ENCODE data around the gene FBXW4.

FBXW4 gene

DNA sequence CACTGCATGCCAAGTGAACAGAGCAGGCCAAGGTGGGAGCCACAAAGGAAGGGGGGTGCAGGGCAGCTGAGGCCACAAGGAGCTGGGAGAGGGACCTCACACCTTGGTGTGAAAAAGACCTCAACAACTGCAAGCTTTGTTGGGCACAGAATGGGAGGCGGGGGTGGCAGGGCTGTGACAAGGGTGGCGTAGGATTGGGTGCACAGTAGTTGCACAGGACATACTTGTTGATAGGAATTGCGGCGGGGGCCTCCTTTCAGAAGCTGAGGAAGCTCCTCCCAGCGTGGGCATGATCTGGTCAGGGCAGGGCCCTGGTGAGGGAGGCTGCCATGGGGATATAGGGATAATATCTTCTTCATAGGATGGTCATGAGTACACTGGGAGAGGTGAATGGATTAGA, 132.7 kb downstream of the FBXW4 start:
- H3K4me1 Mint-ChIP-seq: peaks cover 7% of the 10 kb centered on the region
- H3K27me3 Mint-ChIP-seq: peaks cover 21% of the 10 kb centered on the region
- DNase-seq (ENCODE audit: low spot score in 2 of 2): no peak
- no peaks in the 10 kb centered on the region for H3K9me3 Mint-ChIP-seq
- ATAC-seq (ENCODE audit: low read depth): no peak
- no peak overlapping the region for H3K4me3 Mint-ChIP-seq
- H3K36me3 Mint-ChIP-seq: no peaks in the 10 kb centered on the region
- no peak overlapping the region for H3K27ac Mint-ChIP-seq

DNA sequence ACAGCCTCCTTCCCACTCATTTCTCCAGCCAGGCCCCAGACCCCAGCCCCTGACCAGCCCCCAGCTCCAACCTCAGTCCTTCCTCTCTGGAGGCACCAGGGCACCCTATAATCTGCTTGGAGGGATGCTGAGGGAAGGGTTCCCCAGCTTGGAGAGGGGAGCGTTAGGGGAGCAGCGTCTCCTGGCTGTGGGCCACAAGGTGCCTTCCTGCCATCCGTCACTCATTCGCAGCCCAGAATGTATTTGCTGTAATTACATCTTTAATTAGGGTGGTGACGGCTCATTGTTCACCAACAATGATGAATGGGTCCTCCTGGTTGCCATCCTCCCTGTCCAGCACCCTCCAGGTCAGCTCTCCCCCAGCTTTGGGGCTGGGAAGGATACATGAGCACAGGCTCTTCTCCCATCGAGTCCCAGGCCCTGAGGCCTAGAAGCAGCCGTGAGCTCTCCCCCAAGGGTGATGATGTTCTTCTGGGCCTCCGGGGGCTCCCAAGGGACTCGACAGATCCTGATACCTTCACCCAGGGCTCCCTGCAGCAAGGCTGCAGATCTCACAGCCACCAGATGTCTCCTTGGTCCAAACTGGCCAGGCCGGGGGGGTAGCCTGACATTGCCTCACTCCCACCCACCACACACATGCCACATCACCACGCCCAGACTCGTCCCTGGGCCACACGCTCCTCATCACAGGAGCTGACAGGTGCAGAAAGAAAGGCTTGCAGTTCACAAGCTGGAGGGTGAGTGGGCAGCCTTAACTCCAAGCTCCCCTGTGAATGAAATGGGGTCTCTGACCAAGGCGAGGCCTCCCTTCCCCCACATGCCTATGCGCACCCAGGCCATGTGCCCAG, 133.7 kb downstream of the FBXW4 start:
- Mint-ChIP-seq H3K27me3 (peaks cover 14% of the 10 kb centered on the region), H3K9me3 (no peaks in the 10 kb centered on the region), H3K27ac (no peak overlapping the region), H3K4me3 (no peak overlapping the region), H3K4me1 (peaks cover 2% of the 10 kb centered on the region), H3K36me3 (no peaks in the 10 kb centered on the region)
- DNase-seq (ENCODE audit: low spot score in 2 of 2) (no peak), ATAC-seq (ENCODE audit: low read depth) (no peak)

Data from memory B cell (primary cell).